WTC11 (cell line): ENCODE measurements around the gene KANK3. TPM values are rescaled to one million over a fixed set of nuclear protein-coding genes. Genes with fewer than 3 reads are reported as not detected.

Experiments used
- E2F1 ChIP-seq: sonication (generic); formaldehyde crosslinking; IDR thresholded peaks from 2 replicates; pipeline ENCODE4 v1.8.0; 2022; ENCODE audit warnings: mild to moderate bottlenecking, missing genetic modification reagents
- ELF4 ChIP-seq: sonication (generic); formaldehyde crosslinking; IDR thresholded peaks from 2 replicates; pipeline ENCODE4 v1.8.1; 2022; ENCODE audit warnings: low read depth, mild to moderate bottlenecking, moderate library complexity, missing genetic modification reagents
- ESRRA ChIP-seq: sonication (generic); formaldehyde crosslinking; IDR thresholded peaks from 2 replicates; pipeline ENCODE4 v1.8.1; 2022; ENCODE audit warnings: mild to moderate bottlenecking, missing genetic modification reagents, borderline replicate concordance
- ETV6 ChIP-seq: sonication (generic); formaldehyde crosslinking; IDR thresholded peaks from 2 replicates; pipeline ENCODE4 v1.8.1; 2022; ENCODE audit warnings: mild to moderate bottlenecking, missing genetic modification reagents
- FOXP4 ChIP-seq: sonication (generic); formaldehyde crosslinking; IDR thresholded peaks from 2 replicates; pipeline ENCODE4 v1.8.0; 2022; ENCODE audit warnings: mild to moderate bottlenecking, missing genetic modification reagents
- GTF2I ChIP-seq: fragments of 250-450 bp; sonication (Bioruptor Pico); conservative IDR thresholded peaks from 2 replicates; pipeline ENCODE4 v1.4.0; 2021; ENCODE audit warnings: mild to moderate bottlenecking
- HMGA2 ChIP-seq: fragments of 250-450 bp; sonication (Bioruptor Pico); IDR thresholded peaks from 2 replicates; pipeline ENCODE4 v1.4.0; 2021; ENCODE audit warnings: mild to moderate bottlenecking, moderate library complexity
- HMGXB4 ChIP-seq: sonication (generic); formaldehyde crosslinking; IDR thresholded peaks from 2 replicates; pipeline ENCODE4 v1.8.1; 2023; ENCODE audit warnings: mild to moderate bottlenecking, moderate library complexity, missing genetic modification reagents
- KAT7 ChIP-seq: sonication (generic); formaldehyde crosslinking; IDR thresholded peaks from 2 replicates; pipeline ENCODE4 v1.8.1; 2023; ENCODE audit warnings: missing genetic modification reagents, mild to moderate bottlenecking, borderline replicate concordance
- MYBL2 ChIP-seq: sonication (generic); formaldehyde crosslinking; IDR thresholded peaks from 2 replicates; pipeline ENCODE4 v1.8.1; 2023; ENCODE audit warnings: mild to moderate bottlenecking, moderate library complexity, missing genetic modification reagents
- NFYB ChIP-seq: sonication (generic); formaldehyde crosslinking; conservative IDR thresholded peaks from 2 replicates; pipeline ENCODE4 v1.8.0; 2022; ENCODE audit warnings: low read depth, missing genetic modification reagents
- NR2C2 ChIP-seq: sonication (generic); formaldehyde crosslinking; IDR thresholded peaks from 2 replicates; pipeline ENCODE4 v1.8.0; 2022; ENCODE audit warnings: mild to moderate bottlenecking, missing genetic modification reagents
- SMAD4 ChIP-seq: sonication (generic); formaldehyde crosslinking; IDR thresholded peaks from 2 replicates; pipeline ENCODE4 v1.8.0; 2022; ENCODE audit warnings: mild to moderate bottlenecking, missing genetic modification reagents
- SP1 ChIP-seq: sonication (generic); formaldehyde crosslinking; conservative IDR thresholded peaks from 2 replicates; pipeline ENCODE4 v1.8.1; 2022; ENCODE audit warnings: missing genetic modification reagents
- ZBTB21 ChIP-seq: sonication (generic); formaldehyde crosslinking; IDR thresholded peaks from 2 replicates; pipeline ENCODE4 v1.8.1; 2023; ENCODE audit warnings: mild to moderate bottlenecking, missing genetic modification reagents, borderline replicate concordance
- ZNF281 ChIP-seq: sonication (generic); formaldehyde crosslinking; IDR thresholded peaks from 2 replicates; pipeline ENCODE4 v1.8.0; 2023; ENCODE audit warnings: mild to moderate bottlenecking, missing genetic modification reagents
- ZNF317 ChIP-seq: sonication (generic); formaldehyde crosslinking; IDR thresholded peaks from 2 replicates; pipeline ENCODE4 v1.8.1; 2023; ENCODE audit warnings: low read depth, mild to moderate bottlenecking, moderate library complexity, missing genetic modification reagents, borderline replicate concordance
- ZNF416 ChIP-seq: fragments of 250-450 bp; sonication (Bioruptor Pico); IDR thresholded peaks from 2 replicates; pipeline ENCODE4 v1.9.0; 2021; ENCODE audit warnings: mild to moderate bottlenecking, inconsistent platforms
- ZNF671 ChIP-seq: fragments of 250-450 bp; sonication (Bioruptor Pico); IDR thresholded peaks from 2 replicates; pipeline ENCODE4 v1.8.0; 2021; ENCODE audit warnings: mild to moderate bottlenecking
- total RNA-seq: library from RNA; stranded (reverse); gene quantifications from 3 replicates; pipeline ENCODE4 v1.2.3, GENCODE V29; 2021
- TF ChIP-seq, protein P1 (sequence below): fragments of 250-450 bp; sonication (Bioruptor Pico); IDR thresholded peaks from 2 replicates; pipeline ENCODE4 v1.8.0; 2021; ENCODE audit warnings: mild to moderate bottlenecking
- TF ChIP-seq, protein P2 (sequence below): sonication (generic); formaldehyde crosslinking; IDR thresholded peaks from 2 replicates; pipeline ENCODE4 v1.8.1; 2023; ENCODE audit warnings: mild to moderate bottlenecking, missing genetic modification reagents, moderate library complexity
- TF ChIP-seq, protein P3 (sequence below): sonication (generic); formaldehyde crosslinking; IDR thresholded peaks from 2 replicates; pipeline ENCODE4 v1.8.0; 2022; ENCODE audit warnings: mild to moderate bottlenecking, missing genetic modification reagents
- TF ChIP-seq, protein P4 (sequence below): sonication (generic); formaldehyde crosslinking; IDR thresholded peaks from 2 replicates; pipeline ENCODE4 v1.8.0; 2022; ENCODE audit warnings: missing genetic modification reagents

The KANK3 gene
- total RNA-seq, 1 experiment from 2014 or later: 8.0 TPM

GRCh38 chr19:8307965-8308866, 34.8 kb downstream of the KANK3 start, which contains the start of gene CD320 (continued):
- TF ChIP-seq GTF2I (CRISPR knock-in tag) (no peak), SMAD4 (CRISPR knock-in tag) (peak; percentile 44; the same call in 1 of the 2 replicates), MYBL2 (CRISPR knock-in tag) (peak; percentile 85), ZNF281 (CRISPR knock-in tag) (peak; percentile 27), E2F1 (CRISPR knock-in tag) (no peak), HMGA2 (CRISPR knock-in tag) (no peak), NR2C2 (CRISPR knock-in tag) (no peak), NFYB (peak; percentile 71), ZNF671 (peak; percentile 53; the same call in 1 of the 2 replicates), FOXP4 (CRISPR knock-in tag) (peak; percentile 78), ZNF317 (CRISPR knock-in tag) (peak; percentile 63; the same call in 1 of the 2 replicates), ELF4 (CRISPR knock-in tag) (no peak), ETV6 (peak; percentile 71; the same call in 1 of the 2 replicates), SP1 (peak; percentile 62), ZNF416 (CRISPR knock-in tag) (peak; percentile 90), KAT7 (CRISPR knock-in tag) (peak; percentile 85; the same call in 1 of the 2 replicates), ZBTB21 (CRISPR knock-in tag) (0 out of 2 replicates have a peak, but pooled peaks have one; percentile 56), HMGXB4 (peak; percentile 78; the same call in 1 of the 2 replicates), ESRRA (peak; percentile 77; the same call in 1 of the 2 replicates)
- TF ChIP-seq, protein P1, sequence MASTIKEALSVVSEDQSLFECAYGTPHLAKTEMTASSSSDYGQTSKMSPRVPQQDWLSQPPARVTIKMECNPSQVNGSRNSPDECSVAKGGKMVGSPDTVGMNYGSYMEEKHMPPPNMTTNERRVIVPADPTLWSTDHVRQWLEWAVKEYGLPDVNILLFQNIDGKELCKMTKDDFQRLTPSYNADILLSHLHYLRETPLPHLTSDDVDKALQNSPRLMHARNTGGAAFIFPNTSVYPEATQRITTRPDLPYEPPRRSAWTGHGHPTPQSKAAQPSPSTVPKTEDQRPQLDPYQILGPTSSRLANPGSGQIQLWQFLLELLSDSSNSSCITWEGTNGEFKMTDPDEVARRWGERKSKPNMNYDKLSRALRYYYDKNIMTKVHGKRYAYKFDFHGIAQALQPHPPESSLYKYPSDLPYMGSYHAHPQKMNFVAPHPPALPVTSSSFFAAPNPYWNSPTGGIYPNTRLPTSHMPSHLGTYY (CRISPR knock-in tag): 0 out of 2 replicates have a peak, but pooled peaks have one; percentile 21
- TF ChIP-seq, protein P2, sequence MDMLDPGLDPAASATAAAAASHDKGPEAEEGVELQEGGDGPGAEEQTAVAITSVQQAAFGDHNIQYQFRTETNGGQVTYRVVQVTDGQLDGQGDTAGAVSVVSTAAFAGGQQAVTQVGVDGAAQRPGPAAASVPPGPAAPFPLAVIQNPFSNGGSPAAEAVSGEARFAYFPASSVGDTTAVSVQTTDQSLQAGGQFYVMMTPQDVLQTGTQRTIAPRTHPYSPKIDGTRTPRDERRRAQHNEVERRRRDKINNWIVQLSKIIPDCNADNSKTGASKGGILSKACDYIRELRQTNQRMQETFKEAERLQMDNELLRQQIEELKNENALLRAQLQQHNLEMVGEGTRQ (CRISPR knock-in tag): peak; percentile 81
- TF ChIP-seq, protein P3, sequence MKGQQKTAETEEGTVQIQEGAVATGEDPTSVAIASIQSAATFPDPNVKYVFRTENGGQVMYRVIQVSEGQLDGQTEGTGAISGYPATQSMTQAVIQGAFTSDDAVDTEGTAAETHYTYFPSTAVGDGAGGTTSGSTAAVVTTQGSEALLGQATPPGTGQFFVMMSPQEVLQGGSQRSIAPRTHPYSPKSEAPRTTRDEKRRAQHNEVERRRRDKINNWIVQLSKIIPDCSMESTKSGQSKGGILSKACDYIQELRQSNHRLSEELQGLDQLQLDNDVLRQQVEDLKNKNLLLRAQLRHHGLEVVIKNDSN (CRISPR knock-in tag): peak; percentile 76
- TF ChIP-seq, protein P4, sequence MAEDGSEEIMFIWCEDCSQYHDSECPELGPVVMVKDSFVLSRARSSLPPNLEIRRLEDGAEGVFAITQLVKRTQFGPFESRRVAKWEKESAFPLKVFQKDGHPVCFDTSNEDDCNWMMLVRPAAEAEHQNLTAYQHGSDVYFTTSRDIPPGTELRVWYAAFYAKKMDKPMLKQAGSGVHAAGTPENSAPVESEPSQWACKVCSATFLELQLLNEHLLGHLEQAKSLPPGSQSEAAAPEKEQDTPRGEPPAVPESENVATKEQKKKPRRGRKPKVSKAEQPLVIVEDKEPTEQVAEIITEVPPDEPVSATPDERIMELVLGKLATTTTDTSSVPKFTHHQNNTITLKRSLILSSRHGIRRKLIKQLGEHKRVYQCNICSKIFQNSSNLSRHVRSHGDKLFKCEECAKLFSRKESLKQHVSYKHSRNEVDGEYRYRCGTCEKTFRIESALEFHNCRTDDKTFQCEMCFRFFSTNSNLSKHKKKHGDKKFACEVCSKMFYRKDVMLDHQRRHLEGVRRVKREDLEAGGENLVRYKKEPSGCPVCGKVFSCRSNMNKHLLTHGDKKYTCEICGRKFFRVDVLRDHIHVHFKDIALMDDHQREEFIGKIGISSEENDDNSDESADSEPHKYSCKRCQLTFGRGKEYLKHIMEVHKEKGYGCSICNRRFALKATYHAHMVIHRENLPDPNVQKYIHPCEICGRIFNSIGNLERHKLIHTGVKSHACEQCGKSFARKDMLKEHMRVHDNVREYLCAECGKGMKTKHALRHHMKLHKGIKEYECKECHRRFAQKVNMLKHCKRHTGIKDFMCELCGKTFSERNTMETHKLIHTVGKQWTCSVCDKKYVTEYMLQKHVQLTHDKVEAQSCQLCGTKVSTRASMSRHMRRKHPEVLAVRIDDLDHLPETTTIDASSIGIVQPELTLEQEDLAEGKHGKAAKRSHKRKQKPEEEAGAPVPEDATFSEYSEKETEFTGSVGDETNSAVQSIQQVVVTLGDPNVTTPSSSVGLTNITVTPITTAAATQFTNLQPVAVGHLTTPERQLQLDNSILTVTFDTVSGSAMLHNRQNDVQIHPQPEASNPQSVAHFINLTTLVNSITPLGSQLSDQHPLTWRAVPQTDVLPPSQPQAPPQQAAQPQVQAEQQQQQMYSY (CRISPR knock-in tag): peak; percentile 32; the same call in 1 of the 2 replicates
